ENCODE data around the gene CPXM2. TPM values are rescaled to one million over a fixed set of nuclear protein-coding genes. Genes with fewer than 3 reads are reported as not detected.

The CPXM2 gene
- total RNA-seq, 2 experiments from 2014 or later = not detected

- no peak overlapping the region for H3K4me3 Mint-ChIP-seq
- POLR2A ChIA-PET = no interaction called here
- no peaks in the 10 kb centered on the region for H3K9me3 Mint-ChIP-seq
- peaks cover 3% of the 10 kb centered on the region for H3K27me3 Mint-ChIP-seq
- H3K36me3 Mint-ChIP-seq = no peaks in the 10 kb centered on the region
- intact Hi-C loops (cut with micrococcal nuclease) = no loop called here
- no peak for DNase-seq
- CTCF ChIA-PET = no interaction called here
- no peaks in the 10 kb centered on the region for H3K4me1 Mint-ChIP-seq (ENCODE audit: low read depth)
- H3K27ac Mint-ChIP-seq = no peak overlapping the region
Observed at GRCh38 chr10:123792248-123792978, 99.2 kb downstream of the CPXM2 start.

GRCh38 chr10:123790132-123790885, 101.3 kb downstream of the CPXM2 start:
- CTCF ChIA-PET = no interaction called here
- no peaks in the 10 kb centered on the region for H3K36me3 Mint-ChIP-seq
- H3K27ac Mint-ChIP-seq = no peak overlapping the region
- no peaks in the 10 kb centered on the region for H3K4me1 Mint-ChIP-seq (ENCODE audit: low read depth)
- intact Hi-C loops (cut with micrococcal nuclease) = no loop called here
- peaks cover 14% of the 10 kb centered on the region for H3K27me3 Mint-ChIP-seq
- H3K9me3 Mint-ChIP-seq = no peaks in the 10 kb centered on the region
- POLR2A ChIA-PET = no interaction called here
- H3K4me3 Mint-ChIP-seq = no peak overlapping the region
- no peak for DNase-seq

DNA sequence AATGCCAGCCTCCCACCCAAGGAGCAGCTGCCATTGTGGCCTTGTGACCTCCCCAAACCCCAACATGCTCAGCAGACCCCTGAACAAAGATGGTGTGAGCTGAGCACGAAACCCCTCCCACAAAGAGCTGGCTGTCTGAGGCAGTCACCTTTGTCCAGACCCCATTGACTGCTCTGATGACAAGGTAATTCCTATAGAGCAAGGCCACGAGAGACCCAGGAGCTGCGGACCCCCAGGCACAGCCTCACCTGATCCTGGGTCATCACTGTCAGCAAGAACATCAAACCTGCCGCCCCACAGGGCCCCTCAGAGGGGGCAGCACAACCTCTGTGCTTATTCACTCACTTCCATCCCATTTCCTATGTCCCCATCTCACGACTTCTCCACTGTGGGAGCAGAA, 102.6 kb downstream of the CPXM2 start:
- Mint-ChIP-seq H3K27ac (no peak overlapping the region), H3K4me3 (no peak overlapping the region), H3K9me3 (no peaks in the 10 kb centered on the region), H3K4me1 (ENCODE audit: low read depth) (no peaks in the 10 kb centered on the region), H3K27me3 (peaks cover 17% of the 10 kb centered on the region), H3K36me3 (no peaks in the 10 kb centered on the region)
- ChIA-PET CTCF (no interaction called here), POLR2A (no interaction called here)
- intact Hi-C loops (cut with micrococcal nuclease) = no loop called here
- no peak for DNase-seq

- Mint-ChIP-seq H3K27me3 (peaks cover 19% of the 10 kb centered on the region), H3K4me1 (ENCODE audit: low read depth) (no peaks in the 10 kb centered on the region), H3K27ac (no peak overlapping the region), H3K36me3 (no peaks in the 10 kb centered on the region), H3K9me3 (no peaks in the 10 kb centered on the region), H3K4me3 (no peak overlapping the region)
- intact Hi-C loops (cut with micrococcal nuclease) = no loop called here
- ChIA-PET CTCF (no interaction called here), POLR2A (no interaction called here)
- no peak for DNase-seq
Observed at GRCh38 chr10:123787566-123787965, 104.0 kb downstream of the CPXM2 start.

DNA sequence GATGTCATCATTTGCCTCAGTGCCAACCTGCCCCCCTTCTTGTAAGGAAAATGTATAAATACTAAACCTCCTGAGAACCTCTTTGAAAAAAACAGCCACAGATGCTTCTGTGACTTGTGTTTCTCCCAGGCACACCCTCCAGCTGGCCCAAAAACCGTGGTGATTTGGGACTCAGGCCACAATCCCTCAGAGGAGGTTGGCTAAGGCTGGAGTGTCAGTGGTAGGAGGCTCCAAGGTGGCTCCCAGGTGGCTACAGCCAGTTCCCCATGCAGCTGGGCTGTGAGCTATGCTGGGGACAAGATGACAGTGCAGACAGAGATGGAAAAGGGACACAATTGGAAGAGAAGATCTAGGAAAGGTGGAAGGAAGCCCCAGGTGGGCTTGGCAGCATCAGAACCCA, 104.7 kb downstream of the CPXM2 start:
- H3K4me1 Mint-ChIP-seq (ENCODE audit: low read depth) = no peaks in the 10 kb centered on the region
- H3K27me3 Mint-ChIP-seq = peaks cover 20% of the 10 kb centered on the region
- ChIA-PET POLR2A (no interaction called here), CTCF (no interaction called here)
- DNase-seq = no peak
- intact Hi-C loops (cut with micrococcal nuclease) = no loop called here
- H3K27ac Mint-ChIP-seq = no peak overlapping the region
- H3K4me3 Mint-ChIP-seq = no peak overlapping the region
- H3K36me3 Mint-ChIP-seq = no peaks in the 10 kb centered on the region
- no peaks in the 10 kb centered on the region for H3K9me3 Mint-ChIP-seq

DNA sequence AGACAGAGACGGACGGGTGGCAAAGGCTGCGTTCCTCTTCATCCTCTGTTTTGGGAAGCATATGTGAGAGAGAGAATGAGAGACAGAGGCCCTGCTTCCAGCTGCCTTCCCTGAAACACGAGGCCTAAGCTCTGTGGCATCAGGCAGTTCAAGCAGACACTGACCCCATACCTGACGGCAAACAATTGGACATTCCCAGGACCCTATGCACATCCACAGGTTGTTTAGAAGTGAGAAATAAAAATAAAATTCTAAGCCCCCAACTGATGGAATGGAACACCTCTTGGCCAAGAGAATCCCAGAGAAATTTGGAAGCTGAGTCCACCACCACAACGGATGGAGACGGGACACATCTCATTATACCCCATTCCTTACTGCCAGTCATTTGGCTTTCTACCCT, 105.3 kb downstream of the CPXM2 start:
- DNase-seq = no peak
- POLR2A ChIA-PET = no interaction called here
- H3K27ac Mint-ChIP-seq = no peak overlapping the region
- intact Hi-C loops (cut with micrococcal nuclease) = no loop called here
- CTCF ChIA-PET = no interaction called here
- no peaks in the 10 kb centered on the region for H3K4me1 Mint-ChIP-seq (ENCODE audit: low read depth)
- H3K9me3 Mint-ChIP-seq = no peaks in the 10 kb centered on the region
- H3K4me3 Mint-ChIP-seq = no peak overlapping the region
- peaks cover 22% of the 10 kb centered on the region for H3K27me3 Mint-ChIP-seq
- no peaks in the 10 kb centered on the region for H3K36me3 Mint-ChIP-seq

- intact Hi-C loops (cut with micrococcal nuclease) = no loop called here
- H3K4me3 Mint-ChIP-seq = no peak overlapping the region
- no peak for DNase-seq
- peaks cover 27% of the 10 kb centered on the region for H3K27me3 Mint-ChIP-seq
- ChIA-PET CTCF (no interaction called here), POLR2A (no interaction called here)
- no peak overlapping the region for H3K27ac Mint-ChIP-seq
- H3K4me1 Mint-ChIP-seq (ENCODE audit: low read depth) = no peaks in the 10 kb centered on the region
- no peaks in the 10 kb centered on the region for H3K9me3 Mint-ChIP-seq
- no peaks in the 10 kb centered on the region for H3K36me3 Mint-ChIP-seq
Observed at GRCh38 chr10:123784646-123785045, 107.0 kb downstream of the CPXM2 start.

DNA sequence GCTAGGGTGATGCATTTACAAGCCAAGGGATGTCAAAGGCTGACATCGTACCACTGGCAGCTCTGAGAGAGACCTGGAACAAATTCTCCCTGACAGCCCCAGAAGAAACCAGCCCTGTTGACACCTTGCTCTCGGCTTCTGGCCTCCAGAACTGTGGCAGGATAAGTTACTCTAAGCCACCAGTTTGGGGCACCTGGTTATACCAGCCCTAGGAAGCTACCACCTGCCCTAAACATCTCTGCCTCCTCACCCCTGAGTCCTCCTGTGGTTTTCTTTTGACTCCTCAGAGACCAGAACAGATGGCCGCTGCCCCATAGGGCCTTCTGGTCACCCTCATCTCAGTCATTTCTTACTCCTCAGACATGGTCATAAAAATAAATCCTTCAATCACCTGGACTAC, 107.4 kb downstream of the CPXM2 start:
- H3K9me3 Mint-ChIP-seq = no peaks in the 10 kb centered on the region
- H3K27me3 Mint-ChIP-seq = peaks cover 28% of the 10 kb centered on the region

GRCh38 chr10:123783296-123783695, 108.3 kb downstream of the CPXM2 start:
- no peak for DNase-seq
- Mint-ChIP-seq H3K27ac (no peak overlapping the region), H3K4me1 (ENCODE audit: low read depth) (no peaks in the 10 kb centered on the region), H3K27me3 (peaks cover 28% of the 10 kb centered on the region), H3K36me3 (no peaks in the 10 kb centered on the region), H3K4me3 (no peak overlapping the region), H3K9me3 (no peaks in the 10 kb centered on the region)
- ChIA-PET POLR2A (no interaction called here), CTCF (no interaction called here)
- intact Hi-C loops (cut with micrococcal nuclease) = no loop called here

More for the DNA sequence above, 107.4 kb downstream of the CPXM2 start:
- Mint-ChIP-seq H3K27ac (no peak overlapping the region), H3K4me3 (no peak overlapping the region), H3K36me3 (no peaks in the 10 kb centered on the region), H3K4me1 (ENCODE audit: low read depth) (no peaks in the 10 kb centered on the region)
- DNase-seq = no peak
- POLR2A ChIA-PET = no interaction called here
- CTCF ChIA-PET = no interaction called here
- intact Hi-C loops (cut with micrococcal nuclease) = no loop called here

- POLR2A ChIA-PET = no interaction called here
- Mint-ChIP-seq H3K27ac (no peak overlapping the region), H3K4me1 (ENCODE audit: low read depth) (no peaks in the 10 kb centered on the region), H3K4me3 (no peak overlapping the region), H3K36me3 (no peaks in the 10 kb centered on the region), H3K27me3 (peaks cover 33% of the 10 kb centered on the region), H3K9me3 (no peaks in the 10 kb centered on the region)
- intact Hi-C loops (cut with micrococcal nuclease) = no loop called here
- DNase-seq = no peak
- CTCF ChIA-PET = interaction anchor here (0.9 kb wide), 1 partner anchor 200 kb away, joined by 3 read pairs; no protein-coding TSS in a partner anchor
Observed at GRCh38 chr10:123782549-123782948, 109.1 kb downstream of the CPXM2 start.

GRCh38 chr10:123781956-123782500, 109.6 kb downstream of the CPXM2 start:
- peaks cover 38% of the 10 kb centered on the region for H3K27me3 Mint-ChIP-seq
- H3K36me3 Mint-ChIP-seq = no peaks in the 10 kb centered on the region
- H3K4me3 Mint-ChIP-seq = no peak overlapping the region
- ChIA-PET CTCF (interaction anchor here (0.9 kb wide), 1 partner anchor 200 kb away, joined by 3 read pairs; no protein-coding TSS in a partner anchor), POLR2A (no interaction called here)
- no peaks in the 10 kb centered on the region for H3K9me3 Mint-ChIP-seq
- H3K27ac Mint-ChIP-seq = no peak overlapping the region
- H3K4me1 Mint-ChIP-seq (ENCODE audit: low read depth) = no peaks in the 10 kb centered on the region
- DNase-seq = no peak
- intact Hi-C loops (cut with micrococcal nuclease) = no loop called here

GRCh38 chr10:123781324-123781900, 110.2 kb downstream of the CPXM2 start:
- POLR2A ChIA-PET = no interaction called here
- intact Hi-C loops (cut with micrococcal nuclease) = no loop called here
- H3K27ac Mint-ChIP-seq = no peak overlapping the region
- DNase-seq = no peak
- CTCF ChIA-PET = no interaction called here
- H3K27me3 Mint-ChIP-seq = peaks cover 32% of the 10 kb centered on the region
- H3K4me1 Mint-ChIP-seq (ENCODE audit: low read depth) = no peaks in the 10 kb centered on the region
- no peak overlapping the region for H3K4me3 Mint-ChIP-seq
- no peaks in the 10 kb centered on the region for H3K9me3 Mint-ChIP-seq
- no peaks in the 10 kb centered on the region for H3K36me3 Mint-ChIP-seq

Data from activated CD4-positive, alpha-beta memory T cell treated with anti-CD3 and anti-CD28 coated beads for 36 hours (primary cell).